Neutrophil (primary cell): ENCODE data around the gene HAPLN3.
"Not testable (repeated sequence)": the region's sequence is repeated elsewhere in the genome, so short reads cannot be mapped to it uniquely, and the experiment has no call there.

ENCODE experiments used
- H3K27ac ChIP-seq: fragments of 200-600 bp; sonication (generic); 2 replicates; pipeline ENCODE4 v1.5.1; 2016; ENCODE audit warnings: mild to moderate bottlenecking, moderate library complexity
- H3K27me3 ChIP-seq: fragments of 200-600 bp; sonication (generic); 2 replicates; pipeline ENCODE4 v1.6.0; 2016; ENCODE audit warnings: mild to moderate bottlenecking
- H3K36me3 ChIP-seq: fragments of 200-600 bp; sonication (generic); 2 replicates; pipeline ENCODE4 v1.5.1; 2017
- H3K4me1 ChIP-seq, 2 experiments: fragments of 200-600 bp in 1 of 2; sonication (generic) in 1 of 2; 1 replicate in 1 of 2; 2 replicates in 1 of 2; pipeline versions ENCODE4 v1.5.1 to v1.6.1; 2013 to 2016; ENCODE audit warnings: low read depth in 1 of 2, low read length in 1 of 2, mild to moderate bottlenecking in 1 of 2, moderate library complexity in 1 of 2; ENCODE audit not compliant: control insufficient read depth in 1 of 2, insufficient read depth in 1 of 2
- H3K4me3 ChIP-seq, 2 experiments: fragments of 200-600 bp in 1 of 2; sonication (generic) in 1 of 2; 1 replicate in 1 of 2; 2 replicates in 1 of 2; pipeline ENCODE4 v1.5.1; 2013 to 2016; ENCODE audit warnings: low read depth in 1 of 2, low read length in 1 of 2, mild to moderate bottlenecking in 1 of 2, moderate library complexity in 1 of 2
- H3K9me3 ChIP-seq: fragments of 200-600 bp; sonication (generic); 2 replicates; pipeline ENCODE4 v1.5.1; 2016
- CTCF ChIP-seq: fragments of 200-600 bp; sonication (generic); IDR thresholded peaks from 2 replicates; pipeline ENCODE4 v1.5.1; 2016; ENCODE audit warnings: antibody characterized with exemption

HAPLN3 gene

GRCh38 chr15:88894819-88895767, at the start of gene HAPLN3:
HAPLN3 (minus strand) TSS chr15:88895544; CDS start chr15:88887298, 8,246 bp downstream.
- Histone ChIP-seq H3K27me3 (peaks cover 56% of the 10 kb centered on the region), H3K36me3 (no peaks in the 10 kb centered on the region), H3K9me3 (no peaks in the 10 kb centered on the region), H3K4me1 (no peaks in the 10 kb centered on the region), H3K27ac (no peak within 1 kb of the TSS), H3K4me3 (no peak within 1 kb of the TSS)
- TF ChIP-seq CTCF: no peak

- H3K4me3 ChIP-seq: no peak overlapping the region
- peaks cover 11% of the 10 kb centered on the region for H3K27me3 ChIP-seq
- H3K9me3 ChIP-seq: no peaks in the 10 kb centered on the region
- no peak overlapping the region for H3K27ac ChIP-seq
- no peaks in the 10 kb centered on the region for H3K36me3 ChIP-seq
- H3K4me1 ChIP-seq: no peaks in the 10 kb centered on the region
- TF ChIP-seq CTCF: no peak
These were observed 44.8 kb upstream of the HAPLN3 start for GRCh38 chr15:88940110-88940675.

GRCh38 chr15:88939486-88939806, 44.1 kb upstream of the HAPLN3 start:
- Histone ChIP-seq H3K4me1 (no peaks in the 10 kb centered on the region), H3K27me3 (peaks cover 11% of the 10 kb centered on the region), H3K36me3 (no peaks in the 10 kb centered on the region), H3K9me3 (no peaks in the 10 kb centered on the region), H3K27ac (no peak overlapping the region), H3K4me3 (no peak overlapping the region)
- no peak for TF ChIP-seq CTCF

GRCh38 chr15:88938802-88939485, 43.6 kb upstream of the HAPLN3 start:
- Histone ChIP-seq H3K27ac (no peak overlapping the region), H3K4me1 (no peaks in the 10 kb centered on the region), H3K27me3 (peaks cover 11% of the 10 kb centered on the region), H3K4me3 (no peak overlapping the region), H3K9me3 (no peaks in the 10 kb centered on the region), H3K36me3 (no peaks in the 10 kb centered on the region)
- no peak for TF ChIP-seq CTCF

GRCh38 chr15:88934449-88934848, 39.1 kb upstream of the HAPLN3 start:
- H3K36me3 ChIP-seq, H3K27ac ChIP-seq, H3K4me1 ChIP-seq, H3K4me3 ChIP-seq, H3K9me3 ChIP-seq: not testable (repeated sequence)
- peaks cover 11% of the 10 kb centered on the region for H3K27me3 ChIP-seq
